Lung (tissue), 12 donors: ENCODE results near the gene ADAM17. TPM values are rescaled to one million over a fixed set of nuclear protein-coding genes. Genes with fewer than 3 reads are reported as not detected.

ENCODE experiments used
- ATAC-seq: fragments of 200-7000 bp; cut with Tn5 transposase; one replicate; pipeline ENCODE4 v1.9.1; 2020; ENCODE audit warnings: moderate number of reproducible peaks; ENCODE audit not compliant: insufficient read depth, low FRiP score
- DNase-seq, 3 donors: peaks; one replicate each; pipeline ENCODE4 v3.0.0-alpha.2; 2013 to 2017
- H3K27ac ChIP-seq, 2 donors: one replicate each; pipeline ENCODE4 v1.5.1; 2013; ENCODE audit warnings: mild to moderate bottlenecking in 2 of 2, moderate library complexity in 2 of 2, control low read depth in 1 of 2, inconsistent platforms in 1 of 2, low read depth in 1 of 2, low read length in 1 of 2
- H3K27me3 ChIP-seq, 3 donors: one replicate each; pipeline ENCODE4 v1.5.1; 2013; ENCODE audit warnings: low read length in 2 of 3; ENCODE audit not compliant: control insufficient read depth in 3 of 3, insufficient read depth in 3 of 3
- H3K36me3 ChIP-seq, 4 donors: one replicate each; pipeline ENCODE4 v1.5.1; 2013; ENCODE audit warnings: low read length in 4 of 4, mild to moderate bottlenecking in 1 of 4, moderate library complexity in 1 of 4; ENCODE audit not compliant: control insufficient read depth in 4 of 4, insufficient read depth in 4 of 4
- H3K4me1 ChIP-seq, 5 donors: one replicate each; pipeline ENCODE4 v1.5.1; 2013; ENCODE audit warnings: low read length in 5 of 5, mild to moderate bottlenecking in 2 of 5, moderate library complexity in 1 of 5; ENCODE audit not compliant: control insufficient read depth in 5 of 5, insufficient read depth in 5 of 5
- H3K4me3 ChIP-seq: one replicate; pipeline ENCODE4 v1.5.1; 2013; ENCODE audit warnings: mild to moderate bottlenecking, control low read depth, moderate library complexity
- H3K9ac ChIP-seq, 2 donors: one replicate each; pipeline ENCODE4 v1.5.1; 2013; ENCODE audit warnings: low read length in 2 of 2, control low read depth in 1 of 2; ENCODE audit not compliant: insufficient read depth in 1 of 2
- H3K9me3 ChIP-seq, 4 donors: one replicate each; pipeline ENCODE4 v1.5.1; 2013; ENCODE audit warnings: low read length in 3 of 4, mild to moderate bottlenecking in 1 of 4, moderate library complexity in 1 of 4; ENCODE audit not compliant: control insufficient read depth in 4 of 4, insufficient read depth in 3 of 4
- WGBS, 2 donors: extraction: QIAGEN DNeasy Blood & Tissue Kit; methylation state at CpG; one replicate each; pipeline ENCODE4 v1.1.7; 2013; 5-methylcytosine and 5-hydroxymethylcytosine counted together
- polyA plus RNA-seq, 2 donors: library from polyadenylated mRNA; stranded (reverse); fragments of 200-250 nt; gene quantifications; one replicate each; pipeline ENCODE4 v1.2.1, GENCODE V29; 2013
- total RNA-seq, 2 donors: library from RNA; depleted of rRNA in 1 of 2; stranded (reverse); fragments of >200 nt in 1 of 2; gene quantifications; one replicate each; pipeline ENCODE4 v1.2.1, GENCODE V29; 2014 to 2021
- TF ChIP-seq, protein P1 (sequence below): IDR thresholded peaks from 2 replicates; pipeline ENCODE4 v1.5.1; 2012; ENCODE audit warnings: mild to moderate bottlenecking; ENCODE audit errors: control extremely low read depth, extremely low read depth
- donor health status: control.
- donor health status: control.
- donor health status: Bipolar disorder and iron deficiency.
- donor health status: healthy.
- donor health status: DM: yes; HTN: yes; CAD: no.

Gene ADAM17
- total and polyA plus RNA-seq, 4 donors, result 16.8 to 56.1 (median 41.2) TPM

DNA sequence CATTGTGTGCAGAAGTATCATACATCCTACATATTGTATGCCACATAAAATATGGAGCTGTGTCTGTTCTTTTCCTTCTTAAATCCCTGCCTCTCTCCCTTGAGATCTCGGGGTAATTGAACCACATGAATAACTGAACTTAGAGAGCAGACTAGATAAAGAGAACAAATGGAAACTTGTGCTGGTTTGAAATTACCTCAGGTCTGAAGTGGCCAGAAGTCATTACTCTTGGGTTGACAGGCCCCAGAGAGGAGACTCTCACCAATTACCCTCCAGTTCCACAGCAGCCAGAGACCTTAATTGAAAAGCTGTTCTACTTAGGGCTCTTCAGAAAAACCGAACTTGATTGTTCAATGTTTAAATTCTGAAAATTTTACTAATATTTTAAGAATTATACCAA lies 5.0 kb upstream of the ADAM17 start:
- no peaks in the 10 kb centered on the region for H3K9me3 ChIP-seq
- H3K27me3 ChIP-seq, result no peaks in the 10 kb centered on the region
- ATAC-seq (no peak), DNase-seq (no peak)
- no peaks in the 10 kb centered on the region for H3K36me3 ChIP-seq
- no peak overlapping the region for H3K9ac ChIP-seq
- H3K4me1 ChIP-seq, result peaks cover 0 to 7% (median 0%) of the 10 kb centered on the region in 5 donors
- TF ChIP-seq, protein P1, sequence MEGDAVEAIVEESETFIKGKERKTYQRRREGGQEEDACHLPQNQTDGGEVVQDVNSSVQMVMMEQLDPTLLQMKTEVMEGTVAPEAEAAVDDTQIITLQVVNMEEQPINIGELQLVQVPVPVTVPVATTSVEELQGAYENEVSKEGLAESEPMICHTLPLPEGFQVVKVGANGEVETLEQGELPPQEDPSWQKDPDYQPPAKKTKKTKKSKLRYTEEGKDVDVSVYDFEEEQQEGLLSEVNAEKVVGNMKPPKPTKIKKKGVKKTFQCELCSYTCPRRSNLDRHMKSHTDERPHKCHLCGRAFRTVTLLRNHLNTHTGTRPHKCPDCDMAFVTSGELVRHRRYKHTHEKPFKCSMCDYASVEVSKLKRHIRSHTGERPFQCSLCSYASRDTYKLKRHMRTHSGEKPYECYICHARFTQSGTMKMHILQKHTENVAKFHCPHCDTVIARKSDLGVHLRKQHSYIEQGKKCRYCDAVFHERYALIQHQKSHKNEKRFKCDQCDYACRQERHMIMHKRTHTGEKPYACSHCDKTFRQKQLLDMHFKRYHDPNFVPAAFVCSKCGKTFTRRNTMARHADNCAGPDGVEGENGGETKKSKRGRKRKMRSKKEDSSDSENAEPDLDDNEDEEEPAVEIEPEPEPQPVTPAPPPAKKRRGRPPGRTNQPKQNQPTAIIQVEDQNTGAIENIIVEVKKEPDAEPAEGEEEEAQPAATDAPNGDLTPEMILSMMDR, result no peak
- H3K4me3 ChIP-seq, result no peak overlapping the region
- WGBS, 2 donors, result 92 to 94% methylated on average over 2 of the region's 2 CpGs
- H3K27ac ChIP-seq, result no peak overlapping the region

DNA sequence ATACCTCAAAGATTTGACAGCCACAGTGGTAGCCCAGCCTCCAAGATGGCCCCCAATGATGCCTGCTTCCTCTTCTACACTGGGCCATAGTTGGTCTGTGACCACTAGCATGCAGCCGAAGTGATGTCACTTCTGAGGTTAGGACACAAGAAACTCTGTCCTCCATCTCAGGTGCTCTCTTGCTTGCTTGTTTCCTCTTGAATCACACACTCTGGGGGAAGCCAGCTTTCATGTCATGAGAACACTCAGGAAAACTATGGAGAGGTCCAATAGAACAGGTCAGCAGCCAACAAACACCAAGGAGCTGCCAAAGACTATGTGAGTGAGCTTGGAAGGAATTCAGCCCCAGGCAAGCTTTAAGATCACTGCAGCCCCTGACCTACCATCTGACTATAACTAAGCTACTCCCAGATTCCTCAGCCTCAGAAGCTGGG lies 3.3 kb upstream of the ADAM17 start:
- no peak overlapping the region for H3K4me3 ChIP-seq
- peaks cover 0 to 16% (median 0%) of the 10 kb centered on the region in 5 donors for H3K4me1 ChIP-seq
- no peak overlapping the region for H3K9ac ChIP-seq
- 79 to 86% methylated on average over 1 of the region's 1 CpG for WGBS, 2 donors
- peak overlapping the region in 1 of 2 donors; percentile 31 for H3K27ac ChIP-seq
- H3K27me3 ChIP-seq, result no peaks in the 10 kb centered on the region
- DNase-seq, result peak in 1 of 3 donors; percentile 21
- TF ChIP-seq, protein P1, result no peak
- no peak for ATAC-seq
- no peaks in the 10 kb centered on the region for H3K36me3 ChIP-seq
- H3K9me3 ChIP-seq, result no peaks in the 10 kb centered on the region

DNA sequence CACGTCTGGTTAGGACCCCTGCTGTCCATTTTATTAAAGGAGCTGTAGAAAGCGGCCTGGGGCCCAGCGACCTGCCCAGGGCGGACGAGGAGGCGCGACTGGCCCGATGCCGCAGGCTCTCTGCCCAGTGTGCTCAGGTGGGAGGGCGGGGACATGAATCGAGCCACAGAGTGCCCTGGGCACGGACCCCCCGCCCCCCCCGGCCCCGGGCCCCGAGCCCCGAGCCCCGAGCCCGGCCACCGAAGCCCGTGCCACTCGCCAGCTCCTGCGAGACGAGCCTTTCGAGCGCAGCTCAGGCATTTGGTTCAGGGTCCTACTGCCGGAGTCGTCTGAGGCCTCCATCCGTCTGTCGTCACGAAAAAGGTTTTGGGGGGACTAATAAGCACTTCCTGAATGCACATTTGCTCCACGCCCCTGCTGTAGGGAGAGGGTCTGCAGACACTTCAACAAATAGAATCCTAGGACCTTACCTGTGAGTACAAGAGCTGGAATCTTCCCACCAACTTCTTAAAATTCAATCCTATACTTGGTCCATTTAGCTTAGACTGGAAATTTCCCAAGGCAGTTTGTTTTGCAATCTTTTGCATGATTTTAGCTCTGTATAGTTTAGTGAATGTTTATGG lies 602 bp upstream of the ADAM17 start:
- 0% methylated on average over 25 to 32 of the region's 32 CpGs for WGBS, 2 donors

More for the DNA sequence above, 602 bp upstream of the ADAM17 start:
- TF ChIP-seq, protein P1, result no peak
- H3K4me1 ChIP-seq, result peaks cover 0 to 29% (median 11%) of the 10 kb centered on the region in 5 donors
- H3K4me3 ChIP-seq, result peak overlapping the region; percentile 49
- H3K9me3 ChIP-seq, result no peaks in the 10 kb centered on the region
- H3K36me3 ChIP-seq, result no peaks in the 10 kb centered on the region
- H3K27ac ChIP-seq, result peak overlapping the region; percentile 98 to 99
- ATAC-seq, result peak; percentile 57
- no peaks in the 10 kb centered on the region for H3K27me3 ChIP-seq
- peak in 2 of 3 donors; percentile 64 to 65 for DNase-seq
- H3K9ac ChIP-seq, result peak overlapping the region; percentile 73 to 82
